Right cardiac atrium (tissue), 5 donors: ENCODE results near the gene SEPTIN1. TPM values are rescaled to one million over a fixed set of nuclear protein-coding genes. Genes with fewer than 3 reads are reported as not detected.

Experiments used
- ATAC-seq, 2 donors: fragments of 200-7000 bp; cut with Tn5 transposase; one replicate each; pipeline versions ENCODE4 v1.8.0 to v1.9.1; 2020; ENCODE audit warnings: moderate library complexity in 2 of 2, mild to moderate bottlenecking in 1 of 2
- DNase-seq, 3 donors: peaks; one replicate each; pipeline ENCODE4 v3.0.0-alpha.2; 2020
- H3K27ac ChIP-seq: one replicate; pipeline ENCODE4 v1.5.1; 2013; ENCODE audit warnings: mild to moderate bottlenecking, low read length, control low read depth, moderate library complexity
- H3K27me3 ChIP-seq: one replicate; pipeline ENCODE4 v1.6.1; 2013; ENCODE audit not compliant: control insufficient read depth, insufficient read depth
- H3K4me1 ChIP-seq: one replicate; pipeline ENCODE4 v1.6.1; 2013; ENCODE audit warnings: low read length; ENCODE audit not compliant: control insufficient read depth, insufficient read depth
- H3K4me3 ChIP-seq: one replicate; pipeline ENCODE4 v1.5.1; 2013; ENCODE audit warnings: low read length, control low read depth
- H3K9me3 ChIP-seq: one replicate; pipeline ENCODE4 v1.6.1; 2013; ENCODE audit warnings: low read length; ENCODE audit not compliant: control insufficient read depth
- WGBS: extraction: QIAGEN DNeasy Blood & Tissue Kit; methylation state at CpG from one replicate; pipeline ENCODE4 v1.1.7; 2013; 5-methylcytosine and 5-hydroxymethylcytosine counted together
- intact Hi-C, 4 donors: fragments of 100-400 bp; cut with DNase I; formaldehyde crosslinking; loops; one replicate each; pipeline versions ENCODE4 v1.11.0 to v1.14.0; 2022 to 2023
- polyA plus RNA-seq: library from polyadenylated mRNA; stranded (reverse); fragments of 200-250 nt; gene quantifications from one replicate; pipeline ENCODE4 v1.2.3, GENCODE V29; 2013
- total RNA-seq, 4 donors: library from RNA; stranded (reverse); fragmentation: NEBNext Ultra II Directional; extraction: Animal tissue kit (Norgen Biotek cat#: 25700); gene quantifications; one replicate each; pipeline ENCODE4 v1.2.1, GENCODE V29; 2021
- donor health status: healthy with polysubstance abuse.
- donor health status: DM: no; HTN: yes; CAD: no.
- donor health status: DM: no; HTN: no; CAD: no.
- donor health status: DM: no; HTN: yes; CAD: no; lungs with severe emphysema.
- donor health status: DM: yes; HTN: yes; CAD: no.

The SEPTIN1 gene
- total and polyA plus RNA-seq, 5 donors = 1.1 to 3.6 (median 1.8) TPM

GRCh38 chr16:30354423-30355143 is 27.8 kb downstream of the SEPTIN1 start:
- no peaks in the 10 kb centered on the region for H3K27me3 ChIP-seq
- 1% methylated on average over 36 of the region's 36 CpGs for WGBS
- H3K4me1 ChIP-seq = peaks cover 16% of the 10 kb centered on the region
- peak in 1 of 3 donors; percentile 47 for DNase-seq
- intact Hi-C loops = loop anchor here in 1 of 4 donors (10.0 kb wide), 1 partner anchor 50 kb away; the partner anchor contains the start of gene ZNF771
- peak; percentile 23 to 44 for ATAC-seq
- peak overlapping the region; percentile 84 for H3K4me3 ChIP-seq
- H3K9me3 ChIP-seq = no peaks in the 10 kb centered on the region
- H3K27ac ChIP-seq = peak overlapping the region; percentile 95

GRCh38 chr16:30353438-30354129 is 28.8 kb downstream of the SEPTIN1 start:
- 89% methylated on average over 23 of the region's 23 CpGs for WGBS
- Histone ChIP-seq H3K4me1 (peaks cover 16% of the 10 kb centered on the region), H3K27ac (no peak overlapping the region), H3K27me3 (no peaks in the 10 kb centered on the region), H3K4me3 (no peak overlapping the region), H3K9me3 (no peaks in the 10 kb centered on the region)
- DNase-seq (peak in 2 of 3 donors; percentile 63 to 67), ATAC-seq (no peak)
- intact Hi-C loops = loop anchor here in 1 of 4 donors (10.0 kb wide), 1 partner anchor 51 kb away; the partner anchor contains the start of gene ZNF771

GRCh38 chr16:30352488-30353401 is 29.6 kb downstream of the SEPTIN1 start:
- 79% methylated on average over 14 of the region's 14 CpGs for WGBS

GRCh38 chr16:30351586-30352419 is 30.6 kb downstream of the SEPTIN1 start:
- peak overlapping the region; percentile 19 for H3K27ac ChIP-seq
- no peaks in the 10 kb centered on the region for H3K9me3 ChIP-seq
- 63% methylated on average over 11 of the region's 11 CpGs for WGBS
- H3K4me3 ChIP-seq = no peak overlapping the region
- peaks cover 16% of the 10 kb centered on the region for H3K4me1 ChIP-seq
- no peaks in the 10 kb centered on the region for H3K27me3 ChIP-seq
- DNase-seq (peak; percentile 86 to 90 (median 90)), ATAC-seq (peak; percentile 44 to 60)
- intact Hi-C loops = loop anchor here in 1 of 4 donors (10.0 kb wide), 1 partner anchor 53 kb away; the partner anchor contains the start of gene ZNF771

More at GRCh38 chr16:30352488-30353401, 29.6 kb downstream of the SEPTIN1 start:
- H3K4me1 ChIP-seq = peaks cover 16% of the 10 kb centered on the region
- intact Hi-C loops = loop anchor here in 1 of 4 donors (10.0 kb wide), 1 partner anchor 52 kb away; the partner anchor contains the start of gene ZNF771
- H3K27me3 ChIP-seq = no peaks in the 10 kb centered on the region
- peak overlapping the region; percentile 19 for H3K27ac ChIP-seq
- H3K9me3 ChIP-seq = no peaks in the 10 kb centered on the region
- no peak overlapping the region for H3K4me3 ChIP-seq
- ATAC-seq = no peak
- DNase-seq = no peak

GRCh38 chr16:30351001-30351441 is 31.3 kb downstream of the SEPTIN1 start:
- H3K4me3 ChIP-seq = no peak overlapping the region
- ATAC-seq (no peak), DNase-seq (no peak)
- peaks cover 16% of the 10 kb centered on the region for H3K4me1 ChIP-seq
- no peak overlapping the region for H3K27ac ChIP-seq
- WGBS = 90% methylated on average over 15 of the region's 15 CpGs
- H3K9me3 ChIP-seq = no peaks in the 10 kb centered on the region
- no peaks in the 10 kb centered on the region for H3K27me3 ChIP-seq
- intact Hi-C loops = loop anchor here in 1 of 4 donors (10.0 kb wide), 1 partner anchor 54 kb away; the partner anchor contains the start of gene ZNF771

GRCh38 chr16:30350134-30350871 is 32.1 kb downstream of the SEPTIN1 start:
- 74% methylated on average over 3 of the region's 3 CpGs for WGBS
- Histone ChIP-seq H3K27ac (no peak overlapping the region), H3K27me3 (no peaks in the 10 kb centered on the region), H3K4me3 (no peak overlapping the region), H3K9me3 (no peaks in the 10 kb centered on the region), H3K4me1 (peaks cover 14% of the 10 kb centered on the region)
- ATAC-seq (no peak), DNase-seq (no peak)
- intact Hi-C loops = loop anchor here in 1 of 4 donors (10.0 kb wide), 1 partner anchor 54 kb away; the partner anchor contains the start of gene ZNF771

GRCh38 chr16:30349675-30350074 is 32.7 kb downstream of the SEPTIN1 start:
- 93% methylated on average over 3 of the region's 3 CpGs for WGBS
- H3K4me1 ChIP-seq = peaks cover 14% of the 10 kb centered on the region
- intact Hi-C loops = loop anchor here in 1 of 4 donors (10.0 kb wide), 1 partner anchor 55 kb away; the partner anchor contains the start of gene ZNF771
- no peaks in the 10 kb centered on the region for H3K9me3 ChIP-seq
- DNase-seq = no peak
- no peak overlapping the region for H3K4me3 ChIP-seq
- no peaks in the 10 kb centered on the region for H3K27me3 ChIP-seq
- H3K27ac ChIP-seq = no peak overlapping the region
- ATAC-seq = no peak

- Histone ChIP-seq H3K9me3 (no peaks in the 10 kb centered on the region), H3K4me3 (no peak overlapping the region), H3K27me3 (no peaks in the 10 kb centered on the region), H3K27ac (no peak overlapping the region), H3K4me1 (peaks cover 14% of the 10 kb centered on the region)
- intact Hi-C loops = no loop called here
- DNase-seq (no peak), ATAC-seq (no peak)
- WGBS = 87% methylated on average over 7 of the region's 7 CpGs
Measured at GRCh38 chr16:30348929-30349328, 33.4 kb downstream of the SEPTIN1 start.

- no peak for ATAC-seq
- no peaks in the 10 kb centered on the region for H3K9me3 ChIP-seq
- H3K4me1 ChIP-seq = peaks cover 14% of the 10 kb centered on the region
- no peak overlapping the region for H3K4me3 ChIP-seq
- intact Hi-C loops = no loop called here
- DNase-seq = no peak
- H3K27ac ChIP-seq = no peak overlapping the region
- 95% methylated on average over 8 of the region's 8 CpGs for WGBS
- H3K27me3 ChIP-seq = no peaks in the 10 kb centered on the region
Measured at GRCh38 chr16:30348113-30348512, 34.2 kb downstream of the SEPTIN1 start.
